ENCODE results near the gene SLITRK4. TPM values are rescaled to one million over a fixed set of nuclear protein-coding genes. Genes with fewer than 3 reads are reported as not detected.

Gene SLITRK4
- total RNA-seq, 1 donor from 2014 or later: 2.1 TPM

- no peaks in the 10 kb centered on the region for H3K27me3 Mint-ChIP-seq (ENCODE audit: low read depth)
- no peaks in the 10 kb centered on the region for H3K36me3 Mint-ChIP-seq
- peaks cover 19% of the 10 kb centered on the region for H3K9me3 Mint-ChIP-seq
- no peak overlapping the region for H3K27ac Mint-ChIP-seq
- no peak for DNase-seq (ENCODE audit: low spot score in 2 of 2, unreplicated experiment in 2 of 2)
- no peak overlapping the region for H3K4me3 Mint-ChIP-seq
- TF ChIP-seq, protein P1, sequence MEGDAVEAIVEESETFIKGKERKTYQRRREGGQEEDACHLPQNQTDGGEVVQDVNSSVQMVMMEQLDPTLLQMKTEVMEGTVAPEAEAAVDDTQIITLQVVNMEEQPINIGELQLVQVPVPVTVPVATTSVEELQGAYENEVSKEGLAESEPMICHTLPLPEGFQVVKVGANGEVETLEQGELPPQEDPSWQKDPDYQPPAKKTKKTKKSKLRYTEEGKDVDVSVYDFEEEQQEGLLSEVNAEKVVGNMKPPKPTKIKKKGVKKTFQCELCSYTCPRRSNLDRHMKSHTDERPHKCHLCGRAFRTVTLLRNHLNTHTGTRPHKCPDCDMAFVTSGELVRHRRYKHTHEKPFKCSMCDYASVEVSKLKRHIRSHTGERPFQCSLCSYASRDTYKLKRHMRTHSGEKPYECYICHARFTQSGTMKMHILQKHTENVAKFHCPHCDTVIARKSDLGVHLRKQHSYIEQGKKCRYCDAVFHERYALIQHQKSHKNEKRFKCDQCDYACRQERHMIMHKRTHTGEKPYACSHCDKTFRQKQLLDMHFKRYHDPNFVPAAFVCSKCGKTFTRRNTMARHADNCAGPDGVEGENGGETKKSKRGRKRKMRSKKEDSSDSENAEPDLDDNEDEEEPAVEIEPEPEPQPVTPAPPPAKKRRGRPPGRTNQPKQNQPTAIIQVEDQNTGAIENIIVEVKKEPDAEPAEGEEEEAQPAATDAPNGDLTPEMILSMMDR (IDR thresholded peaks at IDR 0.05; ENCODE audit: unreplicated experiment): no peak
- H3K4me1 Mint-ChIP-seq: no peaks in the 10 kb centered on the region
Observed at GRCh38 chrX:143663755-143664154, 27.9 kb upstream of the SLITRK4 start.

GRCh38 chrX:143661286-143661685, 25.4 kb upstream of the SLITRK4 start:
- TF ChIP-seq, protein P1 (IDR thresholded peaks at IDR 0.05; ENCODE audit: unreplicated experiment): no peak
- Mint-ChIP-seq H3K27me3 (ENCODE audit: low read depth) (no peaks in the 10 kb centered on the region), H3K36me3 (no peaks in the 10 kb centered on the region), H3K9me3 (peaks cover 10% of the 10 kb centered on the region), H3K4me3 (no peak overlapping the region), H3K27ac (no peak overlapping the region), H3K4me1 (no peaks in the 10 kb centered on the region)
- DNase-seq (ENCODE audit: low spot score in 2 of 2, unreplicated experiment in 2 of 2): no peak

GRCh38 chrX:143648705-143649104, 12.8 kb upstream of the SLITRK4 start:
- Mint-ChIP-seq H3K27me3 (ENCODE audit: low read depth) (no peaks in the 10 kb centered on the region), H3K9me3 (peaks cover 12% of the 10 kb centered on the region), H3K4me3 (no peak overlapping the region), H3K27ac (no peak overlapping the region), H3K36me3 (no peaks in the 10 kb centered on the region), H3K4me1 (no peaks in the 10 kb centered on the region)
- TF ChIP-seq, protein P1 (IDR thresholded peaks at IDR 0.05; ENCODE audit: unreplicated experiment): no peak
- no peak for DNase-seq (ENCODE audit: low spot score in 2 of 2, unreplicated experiment in 2 of 2)

DNA sequence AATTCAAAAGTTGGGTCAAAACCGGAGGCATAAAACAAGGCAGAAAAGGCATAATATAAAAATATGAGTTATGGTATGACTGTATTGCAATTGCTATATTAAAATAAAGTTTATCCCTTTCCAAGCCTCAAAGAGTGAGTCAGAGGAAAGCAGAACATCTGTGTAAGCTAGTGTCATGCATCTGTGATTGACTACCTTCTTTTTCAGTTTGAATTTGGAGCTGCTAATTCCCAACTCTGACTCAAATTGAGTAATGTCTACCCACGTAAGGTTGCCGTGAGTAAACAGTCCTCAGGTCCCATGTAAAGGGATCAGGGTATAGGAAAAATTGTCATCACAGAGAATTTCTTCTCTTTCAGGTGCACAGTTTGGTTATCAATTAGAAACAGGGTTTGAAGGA, 6.5 kb upstream of the SLITRK4 start:
- Mint-ChIP-seq H3K4me3 (no peak overlapping the region), H3K27ac (no peak overlapping the region), H3K4me1 (no peaks in the 10 kb centered on the region), H3K27me3 (ENCODE audit: low read depth) (no peaks in the 10 kb centered on the region), H3K36me3 (no peaks in the 10 kb centered on the region), H3K9me3 (peaks cover 6% of the 10 kb centered on the region)
- no peak for DNase-seq (ENCODE audit: low spot score in 2 of 2, unreplicated experiment in 2 of 2)
- TF ChIP-seq, protein P1 (IDR thresholded peaks at IDR 0.05; ENCODE audit: unreplicated experiment): no peak

- H3K4me1 Mint-ChIP-seq: peaks cover 10% of the 10 kb centered on the region
- TF ChIP-seq, protein P1 (IDR thresholded peaks at IDR 0.05; ENCODE audit: unreplicated experiment): no peak
- H3K36me3 Mint-ChIP-seq: no peaks in the 10 kb centered on the region
- no peak for DNase-seq (ENCODE audit: low spot score in 2 of 2, unreplicated experiment in 2 of 2)
- H3K9me3 Mint-ChIP-seq: peaks cover 8% of the 10 kb centered on the region
- H3K27me3 Mint-ChIP-seq (ENCODE audit: low read depth): peaks cover 37% of the 10 kb centered on the region
- no peak overlapping the region for H3K27ac Mint-ChIP-seq
- no peak overlapping the region for H3K4me3 Mint-ChIP-seq
Observed at GRCh38 chrX:143636831-143637230, 930 bp upstream of the SLITRK4 start.
